Breast epithelium (tissue), 3 donors: ENCODE measurements around the gene KRTAP10-8.

ENCODE experiments used
- POLR2A ChIP-seq: fragments of 450-650 bp; IDR thresholded peaks from one replicate; pipeline ENCODE4 v1.6.1; 2016; ENCODE audit warnings: antibody characterized with exemption, mild to moderate bottlenecking, moderate library complexity
- POLR2AphosphoS5 ChIP-seq, 3 donors: sonication (generic); formaldehyde crosslinking; IDR thresholded peaks; one replicate each; pipeline ENCODE4 v1.6.1; 2017; ENCODE audit warnings: antibody characterized with exemption in 3 of 3
- TF ChIP-seq, protein P1 (sequence below), 3 donors: fragments of 450-650 bp; IDR thresholded peaks; one replicate each; pipeline ENCODE4 v1.5.1; 2016 to 2017; ENCODE audit warnings: antibody characterized with exemption in 3 of 3, mild to moderate bottlenecking in 3 of 3, moderate library complexity in 3 of 3

- TF ChIP-seq, protein P1, sequence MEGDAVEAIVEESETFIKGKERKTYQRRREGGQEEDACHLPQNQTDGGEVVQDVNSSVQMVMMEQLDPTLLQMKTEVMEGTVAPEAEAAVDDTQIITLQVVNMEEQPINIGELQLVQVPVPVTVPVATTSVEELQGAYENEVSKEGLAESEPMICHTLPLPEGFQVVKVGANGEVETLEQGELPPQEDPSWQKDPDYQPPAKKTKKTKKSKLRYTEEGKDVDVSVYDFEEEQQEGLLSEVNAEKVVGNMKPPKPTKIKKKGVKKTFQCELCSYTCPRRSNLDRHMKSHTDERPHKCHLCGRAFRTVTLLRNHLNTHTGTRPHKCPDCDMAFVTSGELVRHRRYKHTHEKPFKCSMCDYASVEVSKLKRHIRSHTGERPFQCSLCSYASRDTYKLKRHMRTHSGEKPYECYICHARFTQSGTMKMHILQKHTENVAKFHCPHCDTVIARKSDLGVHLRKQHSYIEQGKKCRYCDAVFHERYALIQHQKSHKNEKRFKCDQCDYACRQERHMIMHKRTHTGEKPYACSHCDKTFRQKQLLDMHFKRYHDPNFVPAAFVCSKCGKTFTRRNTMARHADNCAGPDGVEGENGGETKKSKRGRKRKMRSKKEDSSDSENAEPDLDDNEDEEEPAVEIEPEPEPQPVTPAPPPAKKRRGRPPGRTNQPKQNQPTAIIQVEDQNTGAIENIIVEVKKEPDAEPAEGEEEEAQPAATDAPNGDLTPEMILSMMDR (IDR thresholded peaks at IDR 0.05): no peak
- TF ChIP-seq POLR2A (no peak), POLR2AphosphoS5 (IDR thresholded peaks at IDR 0.05) (no peak)
These were observed 28.1 kb upstream of the KRTAP10-8 start for GRCh38 chr21:44583800-44584147.
